Mucosa of stomach (tissue), 1 donor: ENCODE measurements around the gene LONRF2.

Source experiments
- H3K27me3 ChIP-seq: one replicate; pipeline ENCODE4 v1.7.0; 2013; ENCODE audit warnings: mild to moderate bottlenecking, low read length; ENCODE audit not compliant: control insufficient read depth, insufficient read depth
- H3K36me3 ChIP-seq: one replicate; pipeline ENCODE4 v1.7.0; 2013; ENCODE audit warnings: low read length; ENCODE audit not compliant: control insufficient read depth, insufficient read depth
- H3K4me1 ChIP-seq: one replicate; pipeline ENCODE4 v1.7.0; 2013; ENCODE audit warnings: mild to moderate bottlenecking, low read length; ENCODE audit not compliant: control insufficient read depth, insufficient read depth
- H3K4me3 ChIP-seq: one replicate; pipeline ENCODE4 v1.7.0; 2013; ENCODE audit warnings: low read length
- H3K9ac ChIP-seq: one replicate; pipeline ENCODE4 v1.7.0; 2013; ENCODE audit warnings: mild to moderate bottlenecking, low read length, moderate library complexity
- H3K9me3 ChIP-seq: one replicate; pipeline ENCODE4 v1.7.0; 2013; ENCODE audit warnings: mild to moderate bottlenecking, low read length, moderate library complexity; ENCODE audit not compliant: control insufficient read depth
- donor health status: Pancreatic carcinoma.

LONRF2 gene

DNA sequence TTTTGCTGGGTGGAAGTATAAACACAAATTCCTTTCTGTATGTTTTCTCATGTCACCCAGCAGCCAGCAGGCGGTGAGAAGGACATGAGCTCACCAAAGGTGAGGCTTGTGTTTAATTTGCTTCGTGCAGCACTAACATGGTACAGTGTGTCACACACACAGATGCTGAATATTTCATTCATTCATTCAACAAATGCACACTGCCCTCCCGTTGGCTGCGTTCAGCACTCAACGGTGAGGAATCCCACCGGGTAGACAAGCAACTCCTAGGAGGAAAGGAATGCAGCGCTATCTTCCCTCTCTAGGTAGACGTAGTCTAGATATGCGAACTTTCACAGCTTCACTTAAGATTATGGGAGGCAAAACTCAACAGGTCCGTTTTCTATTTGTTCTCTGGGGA lies 85.1 kb downstream of the LONRF2 start:
- Histone ChIP-seq H3K4me3 (no peak overlapping the region), H3K4me1 (no peaks in the 10 kb centered on the region), H3K36me3 (no peaks in the 10 kb centered on the region), H3K27me3 (no peaks in the 10 kb centered on the region), H3K9me3 (no peaks in the 10 kb centered on the region), H3K9ac (no peak overlapping the region)

DNA sequence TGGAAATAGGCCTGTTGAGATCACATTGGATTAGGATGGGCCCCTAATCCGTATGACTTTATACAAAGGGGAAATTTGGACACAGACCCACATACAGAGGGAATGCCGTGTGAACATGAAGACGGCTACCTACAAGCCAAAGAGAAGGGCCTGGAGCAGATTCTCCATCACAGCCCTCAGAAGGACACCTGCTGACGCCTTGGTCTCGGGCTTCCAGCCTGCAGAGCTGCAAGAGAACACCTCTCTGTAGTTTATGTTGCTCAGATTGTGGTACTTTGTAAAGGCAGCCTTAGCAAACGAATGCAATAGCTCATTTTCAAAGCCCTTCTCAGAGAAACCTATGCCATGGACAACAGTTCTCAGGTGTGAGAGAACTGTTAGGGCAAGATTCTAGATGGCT lies 86.1 kb downstream of the LONRF2 start:
- no peaks in the 10 kb centered on the region for H3K27me3 ChIP-seq
- no peaks in the 10 kb centered on the region for H3K9me3 ChIP-seq
- no peaks in the 10 kb centered on the region for H3K36me3 ChIP-seq
- H3K9ac ChIP-seq, result no peak overlapping the region
- no peaks in the 10 kb centered on the region for H3K4me1 ChIP-seq
- H3K4me3 ChIP-seq, result no peak overlapping the region

DNA sequence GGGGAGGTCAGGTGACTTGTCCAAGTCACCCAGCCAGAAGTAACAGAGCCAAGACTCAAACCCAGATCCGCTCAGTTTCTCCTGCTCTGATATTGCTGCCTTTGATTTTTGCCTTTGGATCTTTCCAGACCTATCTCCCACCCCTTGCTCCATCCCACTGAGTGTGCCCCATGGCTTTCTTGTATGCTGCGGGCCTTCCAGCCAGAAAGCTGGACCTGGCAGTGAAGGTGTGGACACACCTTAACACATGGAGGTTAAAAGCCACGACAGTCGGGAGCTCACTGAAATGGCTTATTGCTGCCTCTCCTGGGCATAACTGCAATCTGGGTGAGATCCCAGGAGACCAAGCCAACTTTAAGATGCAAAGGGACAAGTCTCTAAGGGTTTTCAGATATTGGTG lies 86.7 kb downstream of the LONRF2 start:
- Histone ChIP-seq H3K4me1 (no peaks in the 10 kb centered on the region), H3K9me3 (no peaks in the 10 kb centered on the region), H3K4me3 (no peak overlapping the region), H3K9ac (no peak overlapping the region), H3K36me3 (no peaks in the 10 kb centered on the region), H3K27me3 (no peaks in the 10 kb centered on the region)

DNA sequence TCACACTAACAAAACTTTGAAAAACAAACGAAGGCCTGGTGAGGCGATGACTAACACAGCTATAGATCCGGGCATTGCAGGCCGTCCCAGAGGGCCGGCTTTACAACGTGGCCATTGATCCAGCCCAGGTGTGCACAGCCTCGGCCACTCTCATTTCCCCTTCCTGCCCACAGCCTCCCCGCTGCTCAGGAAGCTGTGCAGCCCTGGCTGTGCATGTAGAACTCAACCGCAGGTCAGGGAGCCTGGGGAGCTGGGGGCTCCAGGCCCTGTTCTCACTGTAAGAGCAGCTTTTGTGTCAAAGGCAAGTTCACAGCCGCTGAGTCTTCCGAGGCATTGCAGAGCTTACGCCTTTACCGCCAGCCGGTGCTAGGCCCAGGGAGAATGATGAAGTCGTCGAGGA lies 87.2 kb downstream of the LONRF2 start:
- Histone ChIP-seq H3K4me1 (no peaks in the 10 kb centered on the region), H3K4me3 (no peak overlapping the region), H3K36me3 (no peaks in the 10 kb centered on the region), H3K27me3 (no peaks in the 10 kb centered on the region), H3K9ac (no peak overlapping the region), H3K9me3 (no peaks in the 10 kb centered on the region)

DNA sequence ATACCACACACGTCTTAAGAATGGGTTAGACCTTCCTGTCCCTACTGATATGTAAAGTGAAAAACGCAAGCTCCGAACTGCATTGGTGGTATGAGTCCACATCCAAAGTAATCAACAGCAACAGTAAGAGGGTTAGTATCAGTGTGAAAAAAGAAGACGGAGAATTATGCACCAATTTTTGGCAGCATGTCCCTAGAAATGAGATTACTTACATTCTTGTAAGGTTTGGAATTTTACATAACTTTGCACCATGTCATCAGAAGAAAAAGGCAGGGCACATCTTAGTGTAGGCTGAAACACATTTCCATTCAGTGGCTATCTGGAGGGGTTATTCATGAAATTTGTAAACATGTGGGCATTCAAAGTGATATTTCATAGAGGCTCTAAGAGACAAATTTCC lies 88.2 kb downstream of the LONRF2 start:
- Histone ChIP-seq H3K27me3 (no peaks in the 10 kb centered on the region), H3K4me1 (no peaks in the 10 kb centered on the region), H3K4me3 (no peak overlapping the region), H3K36me3 (no peaks in the 10 kb centered on the region), H3K9me3 (no peaks in the 10 kb centered on the region), H3K9ac (no peak overlapping the region)

DNA sequence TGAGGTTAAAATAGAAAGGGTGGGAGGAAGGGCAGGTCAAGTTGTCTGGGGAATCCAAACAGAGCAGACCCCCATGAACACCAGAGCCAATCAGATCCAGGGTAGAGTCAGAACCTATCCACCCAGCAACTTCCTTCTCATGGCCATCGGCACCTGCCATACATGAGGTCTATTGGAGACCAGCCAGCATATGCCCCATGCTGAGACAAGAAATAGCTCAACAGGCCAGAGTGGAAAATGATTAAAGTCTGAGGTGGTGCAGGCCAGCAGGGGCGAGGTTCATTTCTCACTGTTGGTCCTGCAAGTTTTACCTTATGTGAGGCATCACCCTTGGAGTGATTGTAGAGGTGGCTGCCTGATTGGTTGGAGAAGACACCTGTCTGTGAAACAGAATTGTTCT lies 89.2 kb downstream of the LONRF2 start:
- Histone ChIP-seq H3K36me3 (no peaks in the 10 kb centered on the region), H3K4me3 (no peak overlapping the region), H3K4me1 (no peaks in the 10 kb centered on the region), H3K9me3 (no peaks in the 10 kb centered on the region), H3K27me3 (no peaks in the 10 kb centered on the region), H3K9ac (no peak overlapping the region)

DNA sequence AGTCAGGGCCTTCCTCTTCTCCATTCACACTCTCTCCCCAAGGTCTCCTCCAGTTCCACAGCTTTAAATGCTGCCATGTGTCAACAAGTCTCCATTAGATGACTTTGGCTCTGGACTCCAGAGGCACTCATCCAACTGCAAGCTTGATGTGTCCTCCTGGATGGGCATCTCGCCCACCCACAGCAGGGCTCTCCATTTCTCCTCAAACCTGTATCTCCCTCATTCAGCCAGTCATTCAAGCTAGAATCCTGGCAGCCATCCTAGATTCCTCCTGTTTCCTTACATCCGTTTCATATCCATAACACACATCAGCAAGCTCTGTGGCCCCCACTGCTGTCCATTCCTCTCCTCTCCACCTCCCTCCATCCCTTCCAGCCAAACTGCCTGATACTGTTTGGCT lies 91.5 kb downstream of the LONRF2 start:
- H3K9ac ChIP-seq, result no peak overlapping the region
- H3K4me1 ChIP-seq, result no peaks in the 10 kb centered on the region
- H3K36me3 ChIP-seq, result no peaks in the 10 kb centered on the region
- no peak overlapping the region for H3K4me3 ChIP-seq
- no peaks in the 10 kb centered on the region for H3K27me3 ChIP-seq
- no peaks in the 10 kb centered on the region for H3K9me3 ChIP-seq

DNA sequence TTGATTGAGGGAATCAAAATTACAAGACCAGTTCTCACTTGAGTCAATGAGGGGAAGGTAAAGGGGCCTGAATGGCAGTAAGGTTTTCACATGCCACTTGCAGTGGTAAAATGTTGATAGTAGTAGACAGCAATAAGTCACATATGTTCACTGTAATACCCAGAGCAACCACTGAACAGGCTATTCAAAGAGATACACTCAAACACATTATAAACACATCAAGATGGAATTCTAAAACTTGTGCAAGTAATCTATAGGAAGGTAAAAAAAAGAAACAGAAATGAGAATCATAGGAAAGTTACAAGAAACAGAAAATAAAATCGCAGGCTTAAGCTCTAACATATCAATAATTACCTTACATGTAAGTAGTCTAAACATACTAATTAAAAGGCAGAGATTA lies 93.3 kb downstream of the LONRF2 start:
- H3K36me3 ChIP-seq, result no peaks in the 10 kb centered on the region
- H3K9me3 ChIP-seq, result no peaks in the 10 kb centered on the region
- H3K27me3 ChIP-seq, result no peaks in the 10 kb centered on the region
- no peaks in the 10 kb centered on the region for H3K4me1 ChIP-seq
- H3K9ac ChIP-seq, result no peak overlapping the region
- no peak overlapping the region for H3K4me3 ChIP-seq

DNA sequence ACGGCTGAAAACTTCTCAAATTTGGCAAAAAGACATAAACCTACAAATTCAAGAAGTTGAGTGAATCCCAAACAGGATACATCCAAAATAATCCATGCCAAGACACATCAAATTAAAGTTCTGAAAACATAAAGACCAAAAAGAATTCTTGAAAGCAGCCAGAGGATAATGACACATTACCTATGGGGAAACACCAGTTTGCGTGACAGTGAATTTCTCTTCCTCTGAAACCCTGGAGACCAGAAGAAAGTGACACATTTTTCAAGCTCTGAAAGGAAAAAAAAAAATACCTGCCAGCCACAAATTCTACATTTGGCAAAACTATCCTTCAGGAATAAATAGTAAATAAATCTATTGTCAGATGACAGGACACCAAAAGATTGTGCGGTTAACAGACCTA lies 93.9 kb downstream of the LONRF2 start:
- no peaks in the 10 kb centered on the region for H3K36me3 ChIP-seq
- no peaks in the 10 kb centered on the region for H3K9me3 ChIP-seq
- H3K27me3 ChIP-seq, result no peaks in the 10 kb centered on the region
- H3K9ac ChIP-seq, result no peak overlapping the region
- H3K4me1 ChIP-seq, result no peaks in the 10 kb centered on the region
- H3K4me3 ChIP-seq, result no peak overlapping the region

DNA sequence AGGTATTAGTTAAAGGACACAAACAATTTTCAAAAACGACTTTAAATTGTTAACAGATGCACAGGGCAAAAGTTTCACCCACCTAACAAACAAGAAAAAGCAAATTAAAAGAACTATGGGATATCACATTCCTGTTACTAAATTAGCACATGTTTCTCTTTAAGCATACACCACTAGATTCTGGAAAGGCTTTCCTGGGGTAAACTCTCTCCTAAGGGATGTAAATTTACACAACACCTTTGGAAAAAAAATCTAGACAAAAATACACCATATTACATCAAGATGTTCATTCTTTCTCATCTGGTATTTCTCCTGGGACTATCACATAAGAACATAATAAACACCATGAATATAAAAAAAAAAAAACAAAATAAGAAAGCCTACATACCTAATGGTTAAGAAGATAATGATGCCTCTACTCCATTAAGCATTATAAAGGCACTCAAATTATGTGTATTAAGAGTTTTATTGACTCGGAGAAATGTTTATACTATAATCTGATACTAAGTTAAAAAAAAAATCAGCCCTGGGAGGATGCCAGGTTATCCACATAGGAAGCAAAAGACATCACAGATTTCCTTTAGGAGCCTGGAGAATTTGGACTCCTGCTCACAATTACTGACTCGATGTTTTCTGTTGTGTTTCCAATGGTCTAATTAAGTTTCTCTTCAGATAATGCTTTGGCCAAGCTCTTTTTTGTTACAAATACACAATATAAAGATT lies 97.2 kb downstream of the LONRF2 start:
- no peak overlapping the region for H3K9ac ChIP-seq
- H3K9me3 ChIP-seq, result no peaks in the 10 kb centered on the region
- H3K4me1 ChIP-seq, result no peaks in the 10 kb centered on the region
- H3K4me3 ChIP-seq, result no peak overlapping the region
- H3K27me3 ChIP-seq, result peaks cover 4% of the 10 kb centered on the region
- H3K36me3 ChIP-seq, result no peaks in the 10 kb centered on the region

DNA sequence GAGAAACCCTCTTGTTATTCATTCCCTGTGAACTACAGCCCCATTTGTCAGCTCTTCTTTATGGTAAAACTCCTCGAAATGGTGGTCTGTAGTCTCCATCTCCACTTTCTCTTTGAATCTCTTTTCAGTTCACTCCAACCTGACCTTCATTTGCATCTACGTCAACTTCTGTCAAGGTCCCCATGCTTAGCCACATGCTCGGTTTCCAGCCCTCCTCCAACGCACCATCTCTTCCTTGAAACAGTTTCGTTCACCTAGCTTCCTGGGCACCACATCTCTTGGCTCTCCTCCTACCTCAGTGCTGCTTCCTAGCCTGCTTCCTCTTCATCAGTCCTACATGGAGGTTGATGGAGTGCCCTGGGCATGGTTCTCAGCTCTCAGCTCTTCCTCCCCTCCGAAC lies 98.8 kb downstream of the LONRF2 start:
- Histone ChIP-seq H3K36me3 (no peaks in the 10 kb centered on the region), H3K4me1 (no peaks in the 10 kb centered on the region), H3K4me3 (no peak overlapping the region), H3K9ac (no peak overlapping the region), H3K27me3 (peaks cover 4% of the 10 kb centered on the region), H3K9me3 (no peaks in the 10 kb centered on the region)
